IMR-90 (cell line): ENCODE measurements around the gene BTRC. TPM values are rescaled to one million over a fixed set of nuclear protein-coding genes. Genes with fewer than 3 reads are reported as not detected.

Experiments used
- ATAC-seq: fragments of 200-7000 bp; cut with Tn5 transposase; 2 replicates; pipeline ENCODE4 v1.9.1; 2020; ENCODE audit warnings: low read depth, mild to moderate bottlenecking, moderate library complexity
- BruUV-seq: library from RNA; stranded (reverse); fragments of 400-500 nt; replicated peaks from 2 replicates; lab custom pipeline; 2021; lab: Mats Ljungman, UMichigan
- CTCF ChIA-PET: fragments of 300-600 bp; formaldehyde crosslinking; extraction: SDS; loops from one replicate; lab custom pipeline; 2021; ENCODE audit warnings: antibody characterized with exemption; lab: Yijun Ruan, JAX
- POLR2A ChIA-PET: fragments of 300-600 bp; sonication (Branson Sonifier 250); formaldehyde crosslinking; loops from one replicate; lab custom pipeline; 2022; ENCODE audit warnings: antibody characterized with exemption; ENCODE audit not compliant: unreplicated experiment; lab: Charles Lee
- DNase-seq: peaks from one replicate; pipeline ENCODE4 v3.0.0; 2013
- H2AFZ ChIP-seq: replicated peaks from 2 replicates; pipeline ENCODE3; 2013; ENCODE audit warnings: low read length, mild to moderate bottlenecking; ENCODE audit not compliant: poor library complexity
- H2AK5ac ChIP-seq: 2 replicates; pipeline ENCODE4 v1.6.1; 2013; ENCODE audit warnings: low read depth, low read length, inconsistent platforms
- H2AK9ac ChIP-seq: replicated peaks from 2 replicates; pipeline ENCODE3; 2013; ENCODE audit warnings: mild to moderate bottlenecking, low read depth, low read length, moderate library complexity; ENCODE audit not compliant: poor library complexity
- H2BK120ac ChIP-seq: 2 replicates; pipeline ENCODE4 v1.6.1; 2013; ENCODE audit warnings: low read depth, low read length, inconsistent platforms
- H2BK15ac ChIP-seq: 3 replicates; pipeline ENCODE4 v1.6.1; 2013; ENCODE audit warnings: low read depth, low read length, inconsistent platforms
- H2BK20ac ChIP-seq: 2 replicates; pipeline ENCODE4 v1.6.1; 2013; ENCODE audit warnings: low read depth, mild to moderate bottlenecking, inconsistent platforms, low read length, moderate library complexity
- H2BK5ac ChIP-seq: 2 replicates; pipeline ENCODE4 v1.6.1; 2013; ENCODE audit warnings: mild to moderate bottlenecking, low read depth, low read length, inconsistent platforms; ENCODE audit not compliant: poor library complexity, severe bottlenecking
- H3K14ac ChIP-seq: replicated peaks from 2 replicates; pipeline ENCODE4 v1.6.1; 2013; ENCODE audit warnings: low read depth, low read length, inconsistent platforms
- H3K18ac ChIP-seq: 2 replicates; pipeline ENCODE4 v1.6.1; 2013; ENCODE audit warnings: low read depth, low read length, control low read depth
- H3K23ac ChIP-seq: 2 replicates; pipeline ENCODE4 v1.6.1; 2013; ENCODE audit warnings: low read depth, low read length, inconsistent platforms
- H3K27ac ChIP-seq: 2 replicates; pipeline ENCODE4 v1.5.1; 2013; ENCODE audit warnings: mild to moderate bottlenecking, control low read depth, low read length; ENCODE audit not compliant: insufficient read depth
- H3K27me3 ChIP-seq: 2 replicates; pipeline ENCODE4 v1.6.1; 2013; ENCODE audit warnings: low read length; ENCODE audit not compliant: control insufficient read depth, insufficient read depth
- H3K36me3 ChIP-seq: 2 replicates; pipeline ENCODE4 v1.6.1; 2013; ENCODE audit warnings: low read length, mixed read lengths; ENCODE audit not compliant: control insufficient read depth, insufficient read depth
- H3K4ac ChIP-seq: 2 replicates; pipeline ENCODE4 v1.6.1; 2013; ENCODE audit warnings: low read depth, low read length, inconsistent platforms
- H3K4me1 ChIP-seq: 2 replicates; pipeline ENCODE4 v1.6.1; 2013; ENCODE audit warnings: low read length, mixed read lengths; ENCODE audit not compliant: control insufficient read depth, insufficient read depth
- H3K4me2 ChIP-seq: 2 replicates; pipeline ENCODE4 v1.6.1; 2013; ENCODE audit warnings: low read depth, mild to moderate bottlenecking, control low read depth, low read length, moderate library complexity
- H3K4me3 ChIP-seq: 2 replicates; pipeline ENCODE4 v1.5.1; 2013; ENCODE audit warnings: low read depth, mild to moderate bottlenecking, control low read depth, low read length, moderate library complexity; ENCODE audit not compliant: insufficient read depth
- H3K56ac ChIP-seq: 2 replicates; pipeline ENCODE4 v1.6.1; 2013; ENCODE audit warnings: low read length, inconsistent platforms; ENCODE audit not compliant: insufficient read depth; ENCODE audit errors: extremely low read depth
- H3K79me1 ChIP-seq, 2 experiments: 2 replicates each; pipeline ENCODE4 v1.6.1; 2013; ENCODE audit warnings: low read length in 2 of 2, inconsistent platforms in 1 of 2, low read depth in 1 of 2
- H3K9ac ChIP-seq: 2 replicates; pipeline ENCODE4 v1.6.1; 2013; ENCODE audit warnings: low read depth, low read length, control low read depth
- H3K9me1 ChIP-seq: 2 replicates; pipeline ENCODE4 v1.6.1; 2013; ENCODE audit warnings: low read length, inconsistent platforms; ENCODE audit not compliant: insufficient read depth
- H3K9me3 ChIP-seq: 2 replicates; pipeline ENCODE4 v1.6.1; 2013; ENCODE audit warnings: low read length; ENCODE audit not compliant: control insufficient read depth, insufficient read depth
- H4K20me1 ChIP-seq: 2 replicates; pipeline ENCODE4 v1.6.1; 2013; ENCODE audit warnings: low read length, inconsistent platforms; ENCODE audit not compliant: insufficient read depth
- H4K5ac ChIP-seq: 2 replicates; pipeline ENCODE4 v1.6.1; 2013; ENCODE audit warnings: mild to moderate bottlenecking, low read depth, low read length, control low read depth
- H4K8ac ChIP-seq, 2 experiments: 2 replicates each; pipeline ENCODE4 v1.6.1; 2013; ENCODE audit warnings: low read depth in 2 of 2, low read length in 2 of 2, control low read depth in 1 of 2, inconsistent platforms in 1 of 2
- H4K91ac ChIP-seq: 2 replicates; pipeline ENCODE4 v1.6.1; 2013; ENCODE audit warnings: low read depth, low read length, inconsistent platforms; ENCODE audit not compliant: insufficient read depth
- BHLHE40 ChIP-seq: fragments of 150-350 bp; IDR thresholded peaks from 2 replicates; pipeline ENCODE4 v1.6.1; 2016; ENCODE audit warnings: mild to moderate bottlenecking, low read depth, low read length
- CHD1 ChIP-seq: IDR thresholded peaks from 2 replicates; pipeline ENCODE4 v1.6.1; 2012; ENCODE audit warnings: low read depth, low read length, improper control_type of control experiment
- MAZ ChIP-seq: IDR thresholded peaks from 2 replicates; pipeline ENCODE4 v1.6.1; 2012; ENCODE audit warnings: low read depth, mild to moderate bottlenecking, low read length, improper control_type of control experiment, moderate library complexity, borderline replicate concordance
- POLR2A ChIP-seq: IDR thresholded peaks from 2 replicates; pipeline ENCODE4 v1.6.1; 2012; ENCODE audit warnings: mild to moderate bottlenecking, low read depth, low read length
- RAD21 ChIP-seq: IDR thresholded peaks from 2 replicates; pipeline ENCODE4 v1.6.1; 2012; ENCODE audit warnings: low read length, improper control_type of control experiment
- RCOR1 ChIP-seq: IDR thresholded peaks from 2 replicates; pipeline ENCODE4 v1.6.1; 2012; ENCODE audit warnings: mild to moderate bottlenecking, low read length, improper control_type of control experiment; ENCODE audit not compliant: insufficient replicate concordance
- RFX5 ChIP-seq: IDR thresholded peaks from 2 replicates; pipeline ENCODE4 v1.8.0; 2012; ENCODE audit warnings: low read depth, mild to moderate bottlenecking, low read length, moderate library complexity
- SMC3 ChIP-seq: fragments of 150-350 bp; IDR thresholded peaks from 2 replicates; pipeline ENCODE4 v1.6.1; 2016; ENCODE audit warnings: low read depth, mild to moderate bottlenecking, antibody characterized with exemption, low read length, moderate library complexity
- dilution Hi-C: fragments of 300-500 bp; cut with HindIII; formaldehyde crosslinking; loops from one replicate; pipeline ENCODE4 v1.14.3; 2018; ENCODE audit warnings: low sequenced_read_pairs; ENCODE audit not compliant: unreplicated experiment
- in situ Hi-C: fragments of 300-500 bp; cut with MboI; formaldehyde crosslinking; loops from 3 replicates; pipeline ENCODE4 v1.14.3; 2019; ENCODE audit warnings: low sequenced_read_pairs, inconsistent platforms, mixed read lengths
- intact Hi-C: fragments of 100-400 bp; cut with micrococcal nuclease; formaldehyde crosslinking; loops from 2 replicates; pipeline ENCODE4 v1.10.0; 2022
- polyA plus RNA-seq, 3 experiments: library from polyadenylated mRNA; depleted of rRNA; stranded (reverse); fragments of >200 nt; gene quantifications; 2 replicates each; pipeline ENCODE4 v1.2.3, GENCODE V29; 2012; ENCODE audit warnings: low replicate concordance in 1 of 3
- total RNA-seq: library from RNA; depleted of rRNA; stranded (reverse); fragments of >200 nt; gene quantifications from 2 replicates; pipeline ENCODE4 v1.2.3, GENCODE V29; 2012
- TF ChIP-seq, protein P1 (sequence below): conservative IDR thresholded peaks from 2 replicates; pipeline ENCODE4 v1.5.1; 2012; ENCODE audit warnings: mild to moderate bottlenecking, low read depth, low read length, improper control_type of control experiment

Gene BTRC
- total and polyA plus RNA-seq, 2 of the 4 experiments (the other 2 are of a cell fraction) = 7.7 to 8.4 TPM

DNA sequence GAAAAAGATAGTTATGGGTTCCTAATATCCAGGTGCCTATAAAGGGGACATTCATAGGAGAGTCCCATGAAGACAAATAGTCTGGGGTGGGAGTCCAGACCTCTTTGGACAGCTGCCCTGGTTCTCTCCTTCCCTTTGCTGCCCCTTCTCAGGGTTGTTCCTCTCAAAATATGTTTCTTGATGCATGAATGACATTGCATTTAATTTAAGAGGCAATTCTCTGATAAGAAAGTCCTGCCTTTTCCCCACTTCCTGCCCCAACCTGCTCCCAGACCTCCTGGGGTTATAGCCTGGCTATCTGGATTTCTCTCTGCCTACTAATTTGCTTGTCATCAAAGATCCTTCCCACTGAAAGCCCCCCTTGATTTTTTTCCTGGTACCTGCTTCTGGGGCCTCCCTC, 12.5 kb upstream of the BTRC start:
- dilution Hi-C loops (no loop called here), in situ Hi-C loops (no loop called here), intact Hi-C loops (no loop called here)
- no peak for ATAC-seq
- H3K18ac ChIP-seq = no peak overlapping the region
- no peak overlapping the region for H3K4ac ChIP-seq
- H2BK15ac ChIP-seq = no peak overlapping the region
- H3K9ac ChIP-seq = no peak overlapping the region
- H2BK120ac ChIP-seq = no peak overlapping the region
- no peak overlapping the region for H2BK5ac ChIP-seq
- no peak overlapping the region for H3K4me2 ChIP-seq
- no peaks in the 10 kb centered on the region for H3K4me1 ChIP-seq
- POLR2A ChIA-PET = no interaction called here
- CTCF ChIA-PET = no interaction called here
- no peaks in the 10 kb centered on the region for H4K20me1 ChIP-seq
- no peak for DNase-seq
- no peak overlapping the region for H2AK5ac ChIP-seq
- H2AK9ac ChIP-seq = no peak overlapping the region
- no peak overlapping the region for H4K5ac ChIP-seq
- peaks cover 18% of the 10 kb centered on the region for H3K27me3 ChIP-seq
- H2AFZ ChIP-seq = no peak overlapping the region
- no peak overlapping the region for H3K14ac ChIP-seq
- TF ChIP-seq RFX5 = no peak
- TF ChIP-seq BHLHE40 = no peak
- TF ChIP-seq, protein P1, sequence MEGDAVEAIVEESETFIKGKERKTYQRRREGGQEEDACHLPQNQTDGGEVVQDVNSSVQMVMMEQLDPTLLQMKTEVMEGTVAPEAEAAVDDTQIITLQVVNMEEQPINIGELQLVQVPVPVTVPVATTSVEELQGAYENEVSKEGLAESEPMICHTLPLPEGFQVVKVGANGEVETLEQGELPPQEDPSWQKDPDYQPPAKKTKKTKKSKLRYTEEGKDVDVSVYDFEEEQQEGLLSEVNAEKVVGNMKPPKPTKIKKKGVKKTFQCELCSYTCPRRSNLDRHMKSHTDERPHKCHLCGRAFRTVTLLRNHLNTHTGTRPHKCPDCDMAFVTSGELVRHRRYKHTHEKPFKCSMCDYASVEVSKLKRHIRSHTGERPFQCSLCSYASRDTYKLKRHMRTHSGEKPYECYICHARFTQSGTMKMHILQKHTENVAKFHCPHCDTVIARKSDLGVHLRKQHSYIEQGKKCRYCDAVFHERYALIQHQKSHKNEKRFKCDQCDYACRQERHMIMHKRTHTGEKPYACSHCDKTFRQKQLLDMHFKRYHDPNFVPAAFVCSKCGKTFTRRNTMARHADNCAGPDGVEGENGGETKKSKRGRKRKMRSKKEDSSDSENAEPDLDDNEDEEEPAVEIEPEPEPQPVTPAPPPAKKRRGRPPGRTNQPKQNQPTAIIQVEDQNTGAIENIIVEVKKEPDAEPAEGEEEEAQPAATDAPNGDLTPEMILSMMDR = no peak
- TF ChIP-seq MAZ = no peak
- TF ChIP-seq POLR2A = no peak
- no peak for TF ChIP-seq CHD1
- TF ChIP-seq RCOR1 = no peak
- no peak for TF ChIP-seq SMC3
- TF ChIP-seq RAD21 = no peak
- BruUV-seq = no TSS peak
- no peaks in the 10 kb centered on the region for H3K9me1 ChIP-seq
- no peaks in the 10 kb centered on the region for H3K36me3 ChIP-seq
- no peak overlapping the region for H3K23ac ChIP-seq
- H3K4me3 ChIP-seq = no peak overlapping the region
- H2BK20ac ChIP-seq = no peak overlapping the region
- no peak overlapping the region for H3K27ac ChIP-seq
- no peaks in the 10 kb centered on the region for H3K79me1 ChIP-seq
- no peak overlapping the region for H3K56ac ChIP-seq
- no peak overlapping the region for H4K8ac ChIP-seq
- no peak overlapping the region for H4K91ac ChIP-seq
- no peaks in the 10 kb centered on the region for H3K9me3 ChIP-seq
